NK-92 treated with Interleukin-12 subunit alpha and Interleukin-12 subunit beta, amount 100 ng/mL, for 24 hours (cell line): Measurements from ENCODE around the gene ZSCAN2.
"Not testable (repeated sequence)": the region's sequence is repeated elsewhere in the genome, so short reads cannot be mapped to it uniquely, and the experiment has no call there.

Source experiments
- DNase-seq: peaks from one replicate; lab custom pipeline; 2025; lab: John Stamatoyannopoulos, UW

The ZSCAN2 gene

DNA sequence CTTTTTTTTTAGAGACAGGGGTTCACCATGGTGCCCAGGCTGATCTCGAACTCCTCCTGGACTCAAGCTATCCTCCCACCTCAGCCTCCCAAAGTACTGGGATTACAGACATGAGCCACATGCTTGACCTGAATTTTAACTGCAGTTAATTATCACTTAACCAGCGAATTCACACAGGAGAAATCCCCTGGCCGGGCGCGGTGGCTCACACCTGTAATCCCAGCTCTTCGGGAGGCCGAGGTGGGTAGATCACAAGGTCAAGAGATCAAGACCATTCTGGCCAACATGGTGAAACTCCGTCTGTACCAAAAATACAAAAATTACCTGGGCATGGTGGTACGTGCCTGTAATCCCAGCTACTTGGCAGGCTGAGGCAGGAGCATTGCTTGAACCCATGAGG lies 41.1 kb downstream of the ZSCAN2 start:
- not testable (repeated sequence) for DNase-seq

DNA sequence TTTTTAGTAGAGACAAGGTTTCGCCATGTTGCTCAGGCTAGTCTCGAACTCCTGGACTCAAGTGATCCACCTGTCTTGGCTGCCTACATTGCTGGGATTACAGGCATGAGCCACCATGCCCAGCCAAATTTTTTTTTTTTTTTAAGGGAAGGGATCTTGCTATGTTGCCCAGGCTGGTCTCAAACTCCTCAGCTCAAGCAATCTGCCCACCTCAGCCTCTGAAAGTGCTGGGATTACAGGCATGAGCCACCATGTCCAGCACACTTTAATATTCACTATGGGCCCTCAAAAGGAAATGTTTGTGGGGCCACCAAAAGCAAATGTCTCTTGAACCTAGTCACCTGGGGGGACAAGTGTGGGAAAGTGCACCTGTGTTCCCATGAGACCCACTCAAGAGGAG lies 41.8 kb downstream of the ZSCAN2 start:
- not testable (repeated sequence) for DNase-seq

DNA sequence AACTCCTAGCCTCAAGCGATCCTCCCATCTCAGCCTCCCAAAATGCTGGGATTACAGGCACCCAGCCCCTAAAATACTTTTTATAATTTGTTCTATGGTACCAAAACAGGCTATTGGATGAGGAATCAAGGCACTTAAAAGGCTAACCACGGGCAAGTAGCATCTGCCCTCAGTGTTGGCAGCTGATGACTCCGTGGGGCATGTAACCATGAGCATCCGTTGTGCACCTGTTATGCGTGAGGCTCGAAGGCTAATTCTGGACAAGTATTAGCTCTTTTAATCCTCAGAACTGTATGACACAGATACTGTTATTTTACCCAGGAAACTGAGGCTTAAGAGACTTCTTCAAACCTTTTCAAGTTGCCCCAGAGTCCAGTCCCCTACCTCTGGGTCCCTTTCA lies 43.0 kb downstream of the ZSCAN2 start:
- DNase-seq: no peak

DNA sequence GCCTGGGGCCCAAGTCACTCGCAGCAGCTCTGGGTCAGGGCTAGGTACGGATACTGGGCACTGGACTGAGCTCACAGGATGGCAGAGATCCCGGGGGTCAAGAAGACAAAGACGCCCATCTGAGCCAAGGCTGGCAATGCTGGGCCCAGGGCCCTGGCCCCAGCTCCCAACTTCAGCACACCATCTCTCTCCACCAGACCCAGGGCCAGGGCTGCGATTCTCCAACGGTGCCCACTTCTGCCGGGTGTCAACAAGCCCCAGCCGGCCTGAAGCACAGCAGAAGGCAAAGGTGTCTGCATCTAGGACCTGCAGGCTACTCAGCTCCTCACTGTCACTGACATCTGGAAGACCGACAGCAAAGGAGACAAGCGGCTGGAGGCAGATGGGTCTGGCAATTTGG lies 44.7 kb downstream of the ZSCAN2 start:
- no peak for DNase-seq

DNA sequence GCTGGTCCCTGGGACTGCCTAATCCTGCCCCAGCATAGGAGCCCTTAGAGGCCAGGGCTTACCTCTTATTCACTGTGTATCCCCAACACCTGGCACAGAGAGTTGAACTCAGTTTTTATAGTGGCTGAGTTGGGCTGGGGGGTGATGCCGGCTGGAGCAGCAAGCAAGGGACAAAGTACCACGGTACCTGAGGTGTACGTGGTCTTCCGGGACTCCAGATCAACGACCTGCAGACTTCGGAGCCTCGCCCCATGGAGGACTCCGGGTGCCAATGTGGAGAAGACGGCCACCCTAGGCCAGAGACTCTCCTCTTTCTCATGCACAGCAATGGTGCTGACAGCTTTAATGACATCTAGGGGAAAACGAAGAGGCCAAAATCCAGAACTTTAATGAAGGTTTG lies 45.2 kb downstream of the ZSCAN2 start:
- no peak for DNase-seq

DNA sequence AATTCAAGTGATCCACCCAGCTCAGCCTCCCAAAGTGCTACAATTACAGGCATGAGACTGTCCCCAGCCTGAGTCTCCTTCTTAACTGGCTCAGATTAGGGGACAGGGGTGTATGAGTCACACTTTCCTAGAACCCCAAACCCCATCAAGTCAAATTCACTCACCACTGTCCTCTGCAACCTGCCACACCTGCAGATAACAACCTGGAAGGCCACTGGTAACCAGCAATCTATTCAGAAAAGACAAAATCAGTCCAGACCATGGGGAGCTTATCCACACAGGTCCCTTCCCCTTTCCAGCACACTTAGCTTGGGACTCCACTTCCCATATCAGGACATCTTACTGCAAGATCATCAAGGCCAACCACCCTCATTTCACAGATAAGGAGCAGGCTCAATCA lies 46.9 kb downstream of the ZSCAN2 start:
- no peak for DNase-seq

DNA sequence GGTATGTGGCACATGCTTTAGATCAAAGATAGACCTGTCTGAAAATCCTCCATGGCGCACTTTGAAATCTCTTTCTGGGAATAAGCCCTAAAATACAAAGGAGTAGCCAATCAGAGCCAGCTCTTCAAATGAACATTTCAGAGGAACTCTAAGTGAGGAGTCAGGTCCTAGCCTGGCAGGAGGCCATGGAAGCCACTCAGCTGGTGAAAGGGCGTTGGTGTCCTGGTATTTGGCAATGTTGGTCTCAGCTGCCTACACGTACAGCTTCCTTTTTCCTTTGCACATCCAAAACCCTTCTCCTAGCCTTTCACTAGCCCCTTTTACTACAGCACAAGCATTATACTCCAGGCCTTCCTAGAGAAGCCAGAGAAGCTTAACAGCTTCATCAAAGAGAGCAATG lies 47.7 kb downstream of the ZSCAN2 start:
- DNase-seq: no peak

DNA sequence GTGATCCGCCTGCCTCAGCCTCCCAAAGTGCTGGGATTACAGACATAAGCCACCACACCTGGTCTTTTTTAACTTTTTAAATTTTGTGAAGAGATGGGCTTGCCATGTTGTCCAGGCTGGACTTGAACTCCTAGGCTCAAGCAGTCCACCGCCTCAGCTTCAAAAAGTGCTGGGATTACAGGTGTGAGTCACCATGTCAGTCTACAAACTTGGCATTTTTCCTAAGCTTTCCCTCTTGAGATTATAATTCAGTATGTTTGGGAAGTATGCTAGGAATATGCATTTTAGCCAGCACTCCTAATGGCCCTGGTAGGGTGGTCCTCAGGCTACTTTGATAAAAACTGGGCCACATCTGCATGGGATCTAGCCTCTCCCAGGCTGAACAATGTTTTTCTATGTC lies 48.9 kb downstream of the ZSCAN2 start:
- DNase-seq: no peak

DNA sequence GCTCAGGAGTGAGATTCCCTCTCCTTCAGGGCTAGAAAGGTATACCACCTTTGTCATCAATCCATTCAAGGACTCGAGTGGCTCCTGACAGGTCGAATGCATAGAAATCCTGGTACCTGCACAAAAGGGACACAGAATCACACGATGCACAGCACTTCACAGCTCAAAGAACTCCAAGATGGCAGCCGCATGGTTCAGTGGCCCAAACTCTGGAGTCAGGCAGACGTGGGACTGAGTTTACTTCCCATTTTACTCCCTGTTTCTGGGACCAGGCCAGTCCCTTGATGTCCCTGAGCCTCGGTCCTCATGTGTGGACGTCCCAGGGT lies 52.7 kb downstream of the ZSCAN2 start:
- no peak for DNase-seq

DNA sequence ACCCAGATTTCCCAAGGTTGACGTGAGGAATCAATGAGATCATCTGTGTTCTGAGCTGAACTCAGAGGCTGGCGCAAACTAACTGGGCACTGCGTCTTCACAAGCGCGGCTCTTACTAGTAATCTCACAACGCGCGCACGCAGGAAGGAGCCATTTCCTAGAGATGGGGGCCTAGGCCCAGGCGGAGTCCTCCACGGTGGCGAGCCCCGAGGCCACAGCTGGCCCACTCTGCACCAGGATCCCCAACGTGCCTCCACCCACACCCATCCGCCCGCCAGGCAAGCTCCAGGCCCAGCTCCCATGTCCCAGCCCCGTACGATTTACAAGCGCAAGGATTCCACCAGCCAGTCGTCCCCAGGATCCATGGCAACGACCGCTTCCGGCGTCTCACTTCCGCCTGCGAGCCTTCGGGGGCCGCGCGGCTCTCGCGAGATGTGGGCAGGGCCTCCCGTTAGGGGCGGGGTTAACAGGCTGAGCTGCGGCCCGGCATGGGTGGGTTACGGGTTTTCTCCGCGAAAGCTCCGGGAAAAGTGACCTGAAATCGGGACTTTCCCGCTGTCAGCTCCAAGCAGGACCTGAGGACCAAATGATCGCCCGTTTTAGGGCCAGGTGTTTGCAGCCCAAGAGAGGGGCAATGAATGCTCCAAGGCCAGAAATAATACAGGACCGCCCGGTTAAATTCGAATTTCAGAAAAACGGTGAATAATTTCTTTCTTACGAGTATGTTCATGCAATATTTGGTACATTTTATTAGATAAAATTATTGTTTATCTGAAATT lies 53.3 kb downstream of the ZSCAN2 start, which contains the start of gene WDR73:
WDR73 (minus strand) TSS at position 374 of the 779 bp plus-strand sequence; CDS start at position 365, 9 bp downstream.
- peak; percentile 94 for DNase-seq

DNA sequence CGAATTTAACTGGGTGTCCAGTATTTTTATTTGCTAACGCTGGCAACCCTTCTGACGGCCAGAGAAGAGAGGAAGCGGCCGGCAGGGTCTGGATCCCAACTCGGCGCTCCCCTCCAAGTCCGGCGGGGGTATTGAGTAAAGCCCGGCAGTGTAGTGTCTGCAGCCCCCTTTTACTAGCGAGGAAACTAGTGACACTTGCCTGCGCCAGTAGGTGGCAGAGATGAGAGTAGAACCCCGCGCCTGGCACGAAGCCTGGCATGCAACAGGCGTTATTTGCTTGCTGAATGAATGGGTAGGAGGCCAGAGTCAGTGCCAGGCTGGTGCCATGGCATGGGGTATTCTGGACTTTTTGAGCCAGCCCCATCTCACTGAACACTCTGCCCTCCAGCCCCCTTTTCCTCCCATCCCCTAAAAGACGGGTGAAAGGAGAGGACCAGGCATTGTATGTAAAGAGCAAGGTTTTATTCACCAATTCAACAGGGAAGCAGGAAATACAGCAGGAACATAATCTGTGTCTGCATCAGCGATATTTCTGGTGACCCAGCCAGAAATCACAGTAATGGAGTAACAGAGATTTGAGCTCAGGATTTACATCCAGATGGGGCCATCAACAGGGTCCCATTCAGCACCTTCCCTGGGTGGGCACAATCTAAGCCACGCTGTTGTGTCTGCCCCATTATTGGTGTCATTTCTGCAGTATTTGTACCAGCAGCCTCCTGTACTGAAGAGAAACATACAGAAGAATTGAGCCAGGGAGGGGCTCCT lies 54.1 kb downstream of the ZSCAN2 start:
- DNase-seq: peak; percentile 74

DNA sequence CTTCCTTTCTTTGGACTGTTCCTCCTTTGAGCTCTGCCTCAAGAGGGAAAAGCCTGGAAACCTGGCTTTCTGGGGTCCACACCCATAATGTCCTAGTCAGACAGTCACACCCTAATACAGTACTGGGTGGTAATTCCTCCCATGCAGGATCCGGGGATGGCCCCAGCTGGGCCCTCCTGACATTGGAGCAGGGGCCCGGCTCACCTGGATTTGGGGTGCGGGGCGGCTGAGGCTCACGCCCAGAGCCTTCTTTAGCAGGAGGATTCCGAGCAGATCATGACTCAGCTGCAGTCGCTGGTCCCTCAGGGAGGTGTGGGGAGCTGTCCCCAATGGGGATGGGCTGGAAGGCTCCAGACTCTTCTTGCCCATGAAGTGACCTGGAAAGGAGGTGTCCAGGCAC lies 56.2 kb downstream of the ZSCAN2 start:
- no peak for DNase-seq

DNA sequence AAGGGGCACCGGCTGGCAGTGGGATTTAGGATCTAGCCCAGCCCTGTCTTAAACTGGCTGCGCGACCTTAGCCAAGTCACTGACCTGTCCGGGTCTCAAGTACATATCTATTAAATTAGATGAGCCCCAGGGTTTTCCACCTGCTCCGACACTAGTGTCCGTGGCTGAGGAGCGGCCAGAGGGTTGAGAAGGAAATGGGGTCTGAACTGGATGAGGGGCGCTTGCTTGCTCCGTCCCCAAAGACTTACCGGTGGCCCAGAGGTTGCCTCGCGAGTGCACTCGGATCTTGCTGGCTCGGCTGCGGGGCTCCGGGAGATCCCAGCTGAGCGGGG lies 56.9 kb downstream of the ZSCAN2 start:
- no peak for DNase-seq

DNA sequence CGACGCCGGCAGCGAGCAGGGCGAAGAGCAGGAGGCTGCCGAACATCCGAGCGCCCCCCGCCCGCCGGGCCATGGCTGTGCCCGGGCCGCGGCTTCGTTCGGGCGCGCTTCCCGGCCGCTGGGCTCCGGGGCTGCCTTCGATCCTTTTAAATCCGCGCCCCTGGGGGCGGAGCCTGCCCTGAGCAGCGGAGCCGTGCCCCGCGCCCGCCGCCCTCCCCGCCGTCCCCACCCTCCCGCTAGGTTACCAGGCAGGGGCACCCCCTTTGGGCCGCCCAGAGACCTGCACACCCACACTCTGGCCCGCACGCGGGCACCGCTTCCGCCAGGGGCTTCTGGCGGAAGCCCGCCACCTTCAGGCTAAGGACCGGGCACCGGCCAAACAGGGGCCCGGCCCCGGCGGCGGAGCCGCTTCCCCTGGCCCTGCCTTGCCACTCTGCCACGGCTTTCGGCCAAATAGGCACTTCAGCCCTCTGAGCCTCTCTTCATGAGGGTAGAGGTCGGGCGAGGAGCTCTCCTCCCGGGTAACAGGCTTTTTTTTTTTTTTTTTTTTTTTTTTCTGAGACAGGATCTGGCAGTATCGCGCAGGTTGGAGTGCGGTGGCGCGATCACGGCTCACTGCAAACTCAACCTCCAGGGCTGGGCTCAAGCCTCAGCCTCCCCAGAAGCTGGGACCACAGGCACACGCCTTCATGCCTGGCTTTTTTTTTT lies 57.4 kb downstream of the ZSCAN2 start, which contains the start of gene NMB:
NMB (minus strand) TSS at position 120 of the 708 bp plus-strand sequence; CDS start at position 73, 47 bp downstream.
- DNase-seq: peak; percentile 32

DNA sequence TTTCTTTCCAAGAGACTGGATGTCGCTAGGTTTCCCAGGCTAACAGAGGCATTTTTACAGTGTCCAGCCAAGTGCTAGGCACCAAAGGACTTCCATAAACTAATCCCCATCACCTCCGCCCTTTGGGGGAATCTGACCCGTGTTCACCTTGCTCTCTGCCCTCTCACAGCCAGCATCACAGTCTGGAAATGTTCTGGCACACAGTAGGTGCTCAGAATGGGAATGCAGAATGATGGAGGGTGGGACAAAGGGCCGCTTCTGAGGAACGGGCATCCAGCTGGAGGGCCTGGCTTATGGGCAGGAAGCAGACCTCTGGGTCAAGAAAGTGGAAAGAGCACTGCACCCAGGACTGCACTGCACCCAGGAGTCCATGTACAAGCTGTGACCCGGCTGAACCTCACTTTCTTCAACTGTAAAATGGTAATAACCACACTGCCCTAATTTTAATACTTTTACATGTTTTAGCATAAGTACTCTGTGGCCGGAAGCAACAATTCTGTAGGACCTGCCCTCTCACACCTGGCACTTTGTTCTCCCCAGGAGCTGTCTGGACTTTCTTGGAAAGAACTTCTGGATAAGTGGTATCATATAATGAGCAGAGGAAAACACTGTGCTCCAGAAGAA lies 58.1 kb downstream of the ZSCAN2 start:
- no peak for DNase-seq

DNA sequence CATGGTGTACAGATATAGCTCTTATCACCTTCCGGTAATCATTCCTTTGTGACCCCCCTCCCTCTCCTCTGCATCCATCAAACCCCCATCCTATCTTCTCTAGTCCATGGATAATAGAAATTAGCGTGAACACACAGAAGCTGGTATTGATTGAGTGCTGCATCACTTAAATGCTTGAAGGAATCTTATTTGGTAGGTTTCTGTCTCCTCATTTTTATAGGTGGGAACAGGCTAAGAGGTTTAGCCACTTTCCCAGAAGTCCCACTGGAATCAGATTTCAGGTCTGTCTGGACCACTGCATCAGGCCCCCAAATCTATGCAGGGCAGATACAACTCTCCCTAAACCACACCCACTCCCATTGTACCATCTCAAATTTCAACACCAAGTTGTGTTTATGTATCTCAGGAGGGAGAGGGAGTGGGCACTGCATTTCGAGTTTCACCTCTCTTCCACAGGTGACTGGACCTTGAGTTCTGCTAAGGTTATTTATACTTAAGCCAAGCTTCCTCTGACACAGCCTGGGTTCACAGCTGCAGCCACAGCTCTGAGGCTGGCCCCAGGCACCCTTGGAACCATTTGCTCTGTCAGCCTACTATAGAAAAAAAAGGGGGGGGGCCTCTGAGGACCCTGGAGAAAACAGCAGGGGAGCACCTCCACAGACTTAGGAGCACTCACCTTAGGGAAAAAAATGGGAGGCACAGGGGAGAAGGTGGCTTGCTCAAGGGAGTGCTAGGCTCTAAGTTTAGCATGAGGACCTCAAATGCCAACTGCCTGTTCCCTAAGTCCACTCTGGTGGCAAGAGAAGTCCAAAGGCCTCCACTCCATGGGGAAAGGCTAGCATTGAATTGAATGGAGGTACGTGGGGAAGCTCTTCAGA lies 59.3 kb downstream of the ZSCAN2 start:
- DNase-seq: no peak

DNA sequence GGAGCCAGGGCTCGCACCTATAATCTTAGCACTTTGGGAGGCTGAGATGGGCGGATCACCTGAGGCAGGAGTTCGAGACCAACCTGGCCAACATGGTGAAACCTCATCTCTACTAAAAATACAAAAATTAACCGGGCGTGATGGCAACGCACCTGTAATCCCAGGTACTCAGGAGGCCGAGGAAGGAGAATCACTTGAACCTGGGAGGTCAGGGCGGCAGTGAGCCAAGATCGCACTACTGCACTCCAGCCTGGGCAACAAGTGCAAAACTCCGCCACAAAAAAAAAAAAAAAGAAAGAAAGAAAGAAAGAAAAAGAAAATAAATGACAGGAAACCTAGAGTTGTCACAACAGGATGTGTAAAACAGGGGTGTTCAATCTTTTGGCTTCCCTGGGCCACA lies 60.2 kb downstream of the ZSCAN2 start:
- no peak for DNase-seq

DNA sequence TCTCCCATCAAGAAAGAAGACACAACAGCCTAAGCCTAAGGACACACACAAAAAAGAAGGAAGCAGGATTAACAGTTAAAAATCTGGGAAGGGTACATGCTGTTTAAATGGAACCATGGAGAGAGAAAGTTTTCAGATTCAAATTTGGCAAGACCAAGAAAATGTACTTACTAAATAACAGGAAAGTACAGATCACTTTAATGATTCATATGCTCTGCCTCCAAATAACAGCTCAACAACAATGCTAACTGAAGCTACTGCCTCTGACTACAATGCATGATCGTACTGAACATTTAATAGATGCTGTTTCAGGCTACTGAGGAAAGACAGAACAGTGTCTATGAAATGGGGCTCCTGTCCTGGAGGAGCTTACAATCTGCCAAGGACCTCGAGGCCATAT lies 65.6 kb downstream of the ZSCAN2 start:
- no peak for DNase-seq

DNA sequence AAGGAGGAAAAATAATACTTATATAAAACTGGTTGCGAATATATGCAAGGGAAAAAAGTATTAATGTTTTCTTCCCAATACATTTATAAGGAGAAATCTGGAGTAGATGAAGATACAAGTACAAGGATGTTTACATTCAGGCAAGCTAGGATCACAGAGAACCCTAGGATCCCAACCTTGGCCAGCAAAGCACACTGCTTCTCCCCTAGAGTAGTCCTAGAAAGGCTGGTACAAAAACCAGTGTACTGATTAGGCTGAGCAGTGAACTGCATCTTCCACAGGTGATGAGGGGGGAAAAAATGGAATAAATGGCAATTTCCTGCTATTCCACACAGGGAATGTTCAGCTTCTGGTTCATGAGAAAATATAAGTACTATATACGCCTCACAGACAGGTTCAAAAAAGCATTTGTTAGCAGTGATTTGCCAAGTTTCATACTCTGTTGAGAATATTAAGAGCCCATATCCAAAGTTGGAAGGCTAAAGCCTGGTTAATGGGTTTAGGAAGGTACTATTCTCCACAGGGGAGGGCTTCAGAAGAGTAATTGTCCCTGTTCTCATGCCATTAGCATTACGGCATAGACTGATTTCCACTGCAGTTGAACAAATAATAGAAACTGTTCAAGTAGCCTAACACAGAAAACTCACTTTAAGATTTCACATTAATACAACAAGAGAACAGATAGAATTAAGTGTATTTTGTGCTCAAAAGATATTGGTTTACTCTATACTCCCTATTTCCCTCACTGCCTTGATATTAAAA lies 67.6 kb downstream of the ZSCAN2 start:
- no peak for DNase-seq

DNA sequence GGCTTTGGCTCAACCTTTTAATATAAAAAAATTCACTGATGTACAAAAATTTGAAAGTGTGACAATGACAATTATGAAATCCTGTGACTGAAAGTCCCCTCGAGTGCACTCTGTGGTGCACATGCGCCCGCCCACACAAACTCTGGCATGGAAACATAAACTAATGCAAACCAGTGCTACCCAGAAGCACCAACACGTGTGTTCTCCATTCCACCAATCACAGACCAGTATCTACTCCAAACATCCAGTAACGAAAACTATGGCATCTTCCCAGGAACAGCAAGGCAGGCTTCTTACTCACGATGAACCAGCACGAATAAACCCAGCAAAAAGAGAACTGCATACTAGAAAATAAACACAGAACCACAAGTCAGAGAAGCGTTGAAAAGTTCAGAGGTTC lies 68.9 kb downstream of the ZSCAN2 start:
- DNase-seq: no peak

DNA sequence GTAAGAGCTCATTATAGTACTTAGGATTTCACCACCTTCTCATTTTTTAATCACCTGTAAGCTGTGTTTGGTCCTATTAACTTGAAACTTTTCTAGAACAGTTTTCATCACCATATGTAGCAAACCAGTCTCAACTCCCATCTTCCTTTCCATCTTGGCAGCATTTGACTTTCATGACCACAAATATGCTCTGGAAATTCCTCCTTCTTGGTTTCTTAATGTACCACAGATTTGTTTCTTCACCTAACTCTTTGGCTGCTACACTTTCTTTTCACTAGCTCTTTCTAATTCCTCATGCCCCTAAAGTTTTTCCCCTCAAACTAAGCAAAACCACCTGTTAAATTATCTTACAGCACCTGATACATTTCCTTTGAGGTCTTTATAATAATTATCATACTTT lies 70.4 kb downstream of the ZSCAN2 start:
- DNase-seq: no peak
